ENCODE measurements around the gene PSEN2.

GRCh38 chr1:226870401-226871279 lies at the start of gene PSEN2:
- TF ChIP-seq POLR2A (IDR thresholded peaks at IDR 0.05) = peak in 2 of 4 donors; percentile 59 to 77
- peak; percentile 16 to 76 (median 46) for TF ChIP-seq CTCF (IDR thresholded peaks at IDR 0.05)
- no peak for TF ChIP-seq EP300 (IDR thresholded peaks at IDR 0.05)

All from upper lobe of left lung (tissue), 4 donors.